PFSK-1 (cell line): Measurements from ENCODE around the gene GNB1L.

ENCODE experiments used
- FOXP2 ChIP-seq: optimal IDR thresholded peaks from 2 replicates; pipeline ENCODE3; 2011; ENCODE audit warnings: borderline replicate concordance, control low read depth, inconsistent platforms; ENCODE audit not compliant: insufficient read depth; ENCODE audit errors: extremely low read length, extremely low read depth
- POLR2AphosphoS5 ChIP-seq: IDR thresholded peaks from 2 replicates; pipeline ENCODE4 v1.6.1; 2012; ENCODE audit warnings: low read depth, mild to moderate bottlenecking, control low read depth, low read length, moderate library complexity
- SIN3A ChIP-seq: IDR thresholded peaks from 2 replicates; pipeline ENCODE4 v1.6.1; 2012; ENCODE audit warnings: mild to moderate bottlenecking, low read length, moderate library complexity, borderline replicate concordance; ENCODE audit not compliant: insufficient read depth
- TAF1 ChIP-seq: IDR thresholded peaks from 2 replicates; pipeline ENCODE4 v1.6.1; 2012; ENCODE audit warnings: low read length, control low read depth, borderline replicate concordance; ENCODE audit not compliant: insufficient read depth
- TF ChIP-seq, protein P1 (sequence below), 2 experiments: IDR thresholded peaks; 2 replicates each; pipeline versions ENCODE4 v1.6.1 to v1.8.0; 2011 to 2012; ENCODE audit warnings: low read depth in 2 of 2, low read length in 2 of 2, control low read depth in 1 of 2, inconsistent platforms in 1 of 2, mild to moderate bottlenecking in 1 of 2, moderate library complexity in 1 of 2; ENCODE audit not compliant: insufficient read depth in 1 of 2

Gene GNB1L

GRCh38 chr22:19849835-19850762 is 4.6 kb downstream of the GNB1L start:
- TF ChIP-seq, protein P1, sequence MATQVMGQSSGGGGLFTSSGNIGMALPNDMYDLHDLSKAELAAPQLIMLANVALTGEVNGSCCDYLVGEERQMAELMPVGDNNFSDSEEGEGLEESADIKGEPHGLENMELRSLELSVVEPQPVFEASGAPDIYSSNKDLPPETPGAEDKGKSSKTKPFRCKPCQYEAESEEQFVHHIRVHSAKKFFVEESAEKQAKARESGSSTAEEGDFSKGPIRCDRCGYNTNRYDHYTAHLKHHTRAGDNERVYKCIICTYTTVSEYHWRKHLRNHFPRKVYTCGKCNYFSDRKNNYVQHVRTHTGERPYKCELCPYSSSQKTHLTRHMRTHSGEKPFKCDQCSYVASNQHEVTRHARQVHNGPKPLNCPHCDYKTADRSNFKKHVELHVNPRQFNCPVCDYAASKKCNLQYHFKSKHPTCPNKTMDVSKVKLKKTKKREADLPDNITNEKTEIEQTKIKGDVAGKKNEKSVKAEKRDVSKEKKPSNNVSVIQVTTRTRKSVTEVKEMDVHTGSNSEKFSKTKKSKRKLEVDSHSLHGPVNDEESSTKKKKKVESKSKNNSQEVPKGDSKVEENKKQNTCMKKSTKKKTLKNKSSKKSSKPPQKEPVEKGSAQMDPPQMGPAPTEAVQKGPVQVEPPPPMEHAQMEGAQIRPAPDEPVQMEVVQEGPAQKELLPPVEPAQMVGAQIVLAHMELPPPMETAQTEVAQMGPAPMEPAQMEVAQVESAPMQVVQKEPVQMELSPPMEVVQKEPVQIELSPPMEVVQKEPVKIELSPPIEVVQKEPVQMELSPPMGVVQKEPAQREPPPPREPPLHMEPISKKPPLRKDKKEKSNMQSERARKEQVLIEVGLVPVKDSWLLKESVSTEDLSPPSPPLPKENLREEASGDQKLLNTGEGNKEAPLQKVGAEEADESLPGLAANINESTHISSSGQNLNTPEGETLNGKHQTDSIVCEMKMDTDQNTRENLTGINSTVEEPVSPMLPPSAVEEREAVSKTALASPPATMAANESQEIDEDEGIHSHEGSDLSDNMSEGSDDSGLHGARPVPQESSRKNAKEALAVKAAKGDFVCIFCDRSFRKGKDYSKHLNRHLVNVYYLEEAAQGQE (IDR thresholded peaks at IDR 0.05; ENCODE audit: insufficient read depth in 1 of 2, low read depth in 2 of 2, low read length in 2 of 2), result no peak
- no peak for TF ChIP-seq POLR2AphosphoS5
- no peak for TF ChIP-seq FOXP2
- TF ChIP-seq TAF1, result no peak
- no peak for TF ChIP-seq SIN3A

DNA sequence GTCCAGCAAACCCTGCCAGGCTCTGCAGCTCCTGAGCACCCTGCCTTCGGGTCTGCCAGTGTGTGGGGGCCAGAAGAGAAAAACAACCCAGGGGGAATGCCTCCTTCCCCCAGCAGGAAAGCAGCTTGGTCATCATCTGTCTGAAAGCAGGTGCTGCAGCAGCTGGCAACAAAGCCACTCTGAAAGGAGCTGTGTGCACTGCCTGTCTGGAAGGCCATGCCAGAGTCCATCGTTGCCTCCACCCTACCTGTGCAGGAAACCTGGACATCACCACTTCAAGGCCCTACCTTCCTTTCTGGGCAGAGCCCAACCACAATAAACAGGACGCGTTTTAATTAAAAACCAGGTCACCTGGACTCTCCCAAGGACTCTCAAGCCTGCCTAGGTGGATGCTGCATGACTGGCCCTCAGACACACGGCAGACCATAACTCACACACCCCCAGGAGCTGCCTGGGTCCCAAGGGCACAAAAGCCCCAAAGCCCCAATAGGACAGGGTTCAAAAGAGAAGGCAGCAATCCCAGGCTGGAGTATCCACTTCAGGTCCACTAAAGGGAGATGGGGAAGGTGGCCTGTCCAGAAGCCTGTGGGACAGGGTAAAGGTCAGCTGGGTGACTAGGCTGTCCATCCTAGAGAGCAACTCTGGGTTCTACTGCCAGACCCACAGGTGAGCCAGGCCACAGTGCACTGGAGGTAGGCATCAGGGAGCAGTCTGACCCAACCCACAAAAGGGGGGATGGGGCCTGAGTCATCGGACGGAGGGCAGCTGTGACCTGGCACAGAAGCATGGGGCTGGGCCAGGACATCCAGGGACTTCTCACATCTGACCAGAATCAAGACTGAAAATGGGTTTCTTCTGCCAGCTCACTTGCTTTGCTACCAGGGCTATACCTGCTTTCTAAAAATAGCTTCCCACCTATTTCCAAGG is 6.1 kb downstream of the GNB1L start:
- no peak for TF ChIP-seq TAF1
- no peak for TF ChIP-seq POLR2AphosphoS5
- no peak for TF ChIP-seq FOXP2
- TF ChIP-seq, protein P1 (IDR thresholded peaks at IDR 0.05; ENCODE audit: insufficient read depth in 1 of 2, low read depth in 2 of 2, low read length in 2 of 2), result no peak

DNA sequence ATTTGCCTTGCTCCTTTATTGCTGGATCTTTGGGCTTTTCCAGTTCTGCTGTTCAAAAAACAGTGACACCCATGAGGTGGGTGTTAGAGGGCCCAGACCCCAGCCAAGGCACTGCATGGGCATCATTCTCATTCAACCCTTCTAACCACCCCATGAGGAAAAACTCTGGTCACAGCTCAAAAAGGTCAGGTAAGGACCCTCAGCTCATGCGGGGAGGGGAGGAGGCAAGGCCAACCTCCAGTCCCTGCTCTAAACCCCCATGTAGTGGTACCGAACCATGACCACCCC is 7.4 kb downstream of the GNB1L start:
- TF ChIP-seq POLR2AphosphoS5, result no peak
- TF ChIP-seq, protein P1 (IDR thresholded peaks at IDR 0.05; ENCODE audit: insufficient read depth in 1 of 2, low read depth in 2 of 2, low read length in 2 of 2), result no peak
- TF ChIP-seq FOXP2, result no peak
- TF ChIP-seq SIN3A, result no peak

DNA sequence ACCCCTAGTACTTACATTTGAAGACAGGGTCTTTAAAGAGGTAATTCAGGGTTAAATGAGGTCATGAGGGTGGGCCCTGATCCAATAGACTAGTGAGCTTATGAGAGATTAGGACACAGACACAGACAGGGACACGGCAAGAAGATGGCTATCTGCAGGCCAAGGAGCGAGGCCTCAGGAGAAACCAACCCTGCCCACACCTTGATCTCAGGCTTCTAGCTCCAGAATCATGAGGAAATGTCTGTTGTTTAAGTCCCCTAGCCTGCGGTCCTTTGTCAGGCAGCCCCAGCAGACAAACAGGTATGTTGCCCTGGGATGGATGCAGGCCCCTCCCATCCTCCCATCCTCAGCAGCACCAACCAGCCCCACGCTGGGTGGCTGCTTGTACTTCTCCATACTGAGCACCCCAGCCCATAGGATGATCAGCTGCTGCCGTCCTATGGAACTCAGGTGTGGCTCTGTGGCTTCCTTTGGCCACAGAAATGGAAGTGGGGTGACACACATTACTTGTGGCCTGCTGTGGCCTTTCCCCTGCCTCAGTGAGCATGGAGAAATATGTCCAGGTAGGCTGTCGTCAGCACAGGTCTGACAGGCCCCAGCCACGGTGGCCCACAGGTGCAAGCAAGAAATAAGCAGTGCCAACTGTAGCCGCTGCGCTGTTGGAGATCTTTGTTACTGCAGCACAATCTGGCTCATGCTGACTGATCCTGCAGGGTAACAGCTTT is 7.9 kb downstream of the GNB1L start:
- no peak for TF ChIP-seq TAF1
- TF ChIP-seq POLR2AphosphoS5, result no peak

DNA sequence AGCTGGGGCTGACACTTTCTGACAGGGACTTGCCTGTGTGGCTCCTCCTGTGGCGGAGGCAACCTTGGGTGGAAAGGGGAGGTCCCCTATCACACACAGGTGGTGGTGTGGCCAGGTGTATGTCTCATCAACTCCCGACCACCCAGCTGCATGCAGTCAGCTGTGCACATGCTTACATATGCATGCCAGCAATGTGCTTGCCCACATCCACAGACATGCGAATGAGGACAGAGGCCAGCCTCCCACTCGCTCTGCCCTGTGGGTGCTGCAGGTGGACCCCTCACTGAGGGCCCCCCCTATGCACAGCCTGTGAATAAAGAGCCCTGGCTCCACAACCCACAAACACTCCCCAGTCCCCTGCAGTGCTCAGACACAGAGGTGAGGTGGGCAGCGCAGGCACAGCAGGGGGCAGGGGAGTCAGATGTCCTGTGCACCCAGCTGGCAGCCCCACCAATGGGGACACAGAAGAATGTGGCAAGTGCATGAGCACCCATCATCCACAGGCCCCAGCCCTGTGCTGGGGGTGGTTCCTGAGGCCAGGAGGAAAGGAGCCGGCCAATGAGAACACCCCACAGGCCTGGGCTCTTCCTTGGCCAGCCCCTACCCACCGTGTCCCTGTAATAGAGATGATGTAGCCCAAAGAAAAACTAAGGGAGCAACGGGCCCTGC is 9.5 kb downstream of the GNB1L start:
- no peak for TF ChIP-seq FOXP2
- no peak for TF ChIP-seq POLR2AphosphoS5
- TF ChIP-seq, protein P1 (IDR thresholded peaks at IDR 0.05; ENCODE audit: insufficient read depth in 1 of 2, low read depth in 2 of 2, low read length in 2 of 2), result no peak
- TF ChIP-seq SIN3A, result no peak
- TF ChIP-seq TAF1, result no peak
